ENCODE results near the gene NDUFV2.
"Not testable (repeated sequence)": the region's sequence is repeated elsewhere in the genome, so short reads cannot be mapped to it uniquely, and the experiment has no call there.

The NDUFV2 gene

GRCh38 chr18:9090578-9090977 is 11.9 kb upstream of the NDUFV2 start:
- Histone ChIP-seq H3K36me3 (ENCODE audit: low read length) (no peaks in the 10 kb centered on the region), H3K9ac (ENCODE audit: low read length) (no peak overlapping the region), H3K79me2 (ENCODE audit: insufficient read depth, low read length) (no peaks in the 10 kb centered on the region), H3K27me3 (ENCODE audit: low read length) (no peaks in the 10 kb centered on the region), H3K9me2 (replicated peaks; ENCODE audit: insufficient read depth, low read length) (no peaks in the 10 kb centered on the region), H2AFZ (ENCODE audit: low read depth, low read length, severe bottlenecking) (no peak overlapping the region), H3F3A (ENCODE audit: insufficient read depth) (no peaks in the 10 kb centered on the region), H3K4me2 (ENCODE audit: low read depth, low read length, poor library complexity, severe bottlenecking) (no peak overlapping the region), H4K20me1 (ENCODE audit: low read depth, low read length) (no peaks in the 10 kb centered on the region), H3K4me3 (ENCODE audit: insufficient read depth, low read length, poor library complexity, severe bottlenecking) (no peak overlapping the region), H3K9me3 (ENCODE audit: insufficient read depth, low read length) (no peaks in the 10 kb centered on the region), H3K27ac (ENCODE audit: low read depth, low read length) (no peak overlapping the region)
- TF ChIP-seq EZH2phosphoT487 (conservative IDR thresholded peaks at IDR 0.05; ENCODE audit: low read length) = no peak
- TF ChIP-seq CTCF (IDR thresholded peaks at IDR 0.05; ENCODE audit: insufficient read depth, low read length, poor library complexity, severe bottlenecking) = no peak

- Histone ChIP-seq H3F3A (ENCODE audit: insufficient read depth) (no peaks in the 10 kb centered on the region), H3K4me2 (ENCODE audit: low read depth, low read length, poor library complexity, severe bottlenecking) (no peak overlapping the region), H3K9me3 (ENCODE audit: insufficient read depth, low read length) (no peaks in the 10 kb centered on the region), H3K27me3 (ENCODE audit: low read length) (no peaks in the 10 kb centered on the region), H3K79me2 (ENCODE audit: insufficient read depth, low read length) (no peaks in the 10 kb centered on the region), H3K27ac (ENCODE audit: low read depth, low read length) (no peak overlapping the region), H3K4me3 (ENCODE audit: insufficient read depth, low read length, poor library complexity, severe bottlenecking) (no peak overlapping the region), H3K36me3 (ENCODE audit: low read length) (no peaks in the 10 kb centered on the region), H4K20me1 (ENCODE audit: low read depth, low read length) (no peaks in the 10 kb centered on the region), H2AFZ (ENCODE audit: low read depth, low read length, severe bottlenecking) (no peak overlapping the region), H3K9me2 (replicated peaks; ENCODE audit: insufficient read depth, low read length) (no peaks in the 10 kb centered on the region), H3K9ac (ENCODE audit: low read length) (no peak overlapping the region)
- no peak for TF ChIP-seq CTCF (IDR thresholded peaks at IDR 0.05; ENCODE audit: insufficient read depth, low read length, poor library complexity, severe bottlenecking)
- TF ChIP-seq EZH2phosphoT487 (conservative IDR thresholded peaks at IDR 0.05; ENCODE audit: low read length) = no peak
Observed at GRCh38 chr18:9091066-9091476, 11.4 kb upstream of the NDUFV2 start.

DNA sequence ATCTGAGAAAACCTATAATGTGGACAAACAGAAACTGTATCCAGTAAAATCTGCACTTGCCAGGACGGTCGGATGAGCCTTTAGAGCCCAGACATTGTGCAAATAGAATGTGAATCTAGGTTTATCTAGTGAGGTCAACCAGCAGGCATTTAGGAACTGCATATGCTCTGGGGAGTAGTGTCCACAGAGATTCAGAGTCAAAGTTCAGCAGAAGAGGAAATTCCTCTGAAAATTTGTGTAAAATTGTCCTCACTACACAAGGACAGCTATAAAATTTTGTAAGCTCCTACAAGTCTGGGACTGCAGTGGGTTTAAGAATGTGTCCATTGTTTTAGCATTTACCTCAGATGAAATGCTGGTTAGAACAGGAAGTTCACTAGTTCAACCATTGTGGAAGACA is 9.8 kb upstream of the NDUFV2 start:
- H3K4me3 ChIP-seq (ENCODE audit: insufficient read depth, low read length, poor library complexity, severe bottlenecking) = no peak overlapping the region
- H3K79me2 ChIP-seq (ENCODE audit: insufficient read depth, low read length) = no peaks in the 10 kb centered on the region
- TF ChIP-seq CTCF (IDR thresholded peaks at IDR 0.05; ENCODE audit: insufficient read depth, low read length, poor library complexity, severe bottlenecking) = no peak
- TF ChIP-seq EZH2phosphoT487 (conservative IDR thresholded peaks at IDR 0.05; ENCODE audit: low read length) = no peak
- H3K9ac ChIP-seq (ENCODE audit: low read length) = no peak overlapping the region
- no peaks in the 10 kb centered on the region for H3K36me3 ChIP-seq (ENCODE audit: low read length)
- H3K9me2 ChIP-seq (replicated peaks; ENCODE audit: insufficient read depth, low read length) = no peaks in the 10 kb centered on the region
- H2AFZ ChIP-seq (ENCODE audit: low read depth, low read length, severe bottlenecking) = no peak overlapping the region
- no peak overlapping the region for H3K4me2 ChIP-seq (ENCODE audit: low read depth, low read length, poor library complexity, severe bottlenecking)
- H3F3A ChIP-seq (ENCODE audit: insufficient read depth) = no peaks in the 10 kb centered on the region
- no peaks in the 10 kb centered on the region for H3K9me3 ChIP-seq (ENCODE audit: insufficient read depth, low read length)
- H4K20me1 ChIP-seq (ENCODE audit: low read depth, low read length) = no peaks in the 10 kb centered on the region
- H3K27me3 ChIP-seq (ENCODE audit: low read length) = no peaks in the 10 kb centered on the region
- no peak overlapping the region for H3K27ac ChIP-seq (ENCODE audit: low read depth, low read length)

- not testable (repeated sequence) for H3K36me3 ChIP-seq (ENCODE audit: low read length); H3K79me2 ChIP-seq (ENCODE audit: insufficient read depth, low read length); H3K9me3 ChIP-seq (ENCODE audit: insufficient read depth, low read length); H3K27me3 ChIP-seq (ENCODE audit: low read length); H3K4me2 ChIP-seq (ENCODE audit: low read depth, low read length, poor library complexity, severe bottlenecking); H4K20me1 ChIP-seq (ENCODE audit: low read depth, low read length); H3K9ac ChIP-seq (ENCODE audit: low read length); H3K27ac ChIP-seq (ENCODE audit: low read depth, low read length); H3F3A ChIP-seq (ENCODE audit: insufficient read depth); H3K9me2 ChIP-seq (replicated peaks; ENCODE audit: insufficient read depth, low read length); H2AFZ ChIP-seq (ENCODE audit: low read depth, low read length, severe bottlenecking); H3K4me3 ChIP-seq (ENCODE audit: insufficient read depth, low read length, poor library complexity, severe bottlenecking)
Observed at GRCh38 chr18:9093109-9093508, 9.4 kb upstream of the NDUFV2 start.

All from SU-DHL-6 (cell line).